Glutamatergic neuron (in vitro differentiated cells): Measurements from ENCODE around the gene LMNB1. TPM values are rescaled to one million over a fixed set of nuclear protein-coding genes. Genes with fewer than 3 reads are reported as not detected.
"Not testable (repeated sequence)": the region's sequence is repeated elsewhere in the genome, so short reads cannot be mapped to it uniquely, and the experiment has no call there.

Experiments used
- DNase-seq: peaks from one replicate; pipeline ENCODE4 v3.0.0; 2022
- H3K27ac Mint-ChIP-seq: one replicate; pipeline ENCODE4 v1.8.0; 2020; ENCODE audit warnings: mild to moderate bottlenecking, mixed read lengths, inconsistent platforms; ENCODE audit not compliant: unreplicated experiment
- H3K27me3 Mint-ChIP-seq: one replicate; pipeline ENCODE4 v1.8.0; 2020; ENCODE audit warnings: mild to moderate bottlenecking, moderate library complexity, mixed read lengths, inconsistent platforms; ENCODE audit not compliant: unreplicated experiment
- H3K36me3 Mint-ChIP-seq: one replicate; pipeline ENCODE4 v1.8.0; 2020; ENCODE audit warnings: mild to moderate bottlenecking, mixed read lengths, inconsistent platforms; ENCODE audit not compliant: unreplicated experiment
- H3K4me1 Mint-ChIP-seq: one replicate; pipeline ENCODE4 v1.8.0; 2020; ENCODE audit warnings: mild to moderate bottlenecking, low read depth, mixed read lengths, inconsistent platforms; ENCODE audit not compliant: unreplicated experiment
- H3K4me3 Mint-ChIP-seq: one replicate; pipeline ENCODE4 v1.8.0; 2020; ENCODE audit warnings: mild to moderate bottlenecking, mixed read lengths, inconsistent platforms; ENCODE audit not compliant: unreplicated experiment
- H3K9me3 Mint-ChIP-seq: one replicate; pipeline ENCODE4 v1.8.0; 2020; ENCODE audit warnings: mild to moderate bottlenecking, moderate library complexity, mixed read lengths, inconsistent platforms; ENCODE audit not compliant: unreplicated experiment
- total RNA-seq: library from RNA; stranded (reverse); fragmentation: NEBNext Ultra II Directional; extraction: Animal tissue kit (Norgen Biotek cat#: 25700); gene quantifications from one replicate; pipeline ENCODE4 v1.2.1, GENCODE V29; 2021; ENCODE audit not compliant: unreplicated experiment
- TF ChIP-seq, protein P1 (sequence below): fragments of 200-600 bp; sonication (generic); IDR thresholded peaks from one replicate; pipeline ENCODE4 v1.5.0; 2021; ENCODE audit not compliant: partially characterized antibody, unreplicated experiment

LMNB1 gene
- total RNA-seq, 1 donor from 2014 or later, result 94.3 TPM

DNA sequence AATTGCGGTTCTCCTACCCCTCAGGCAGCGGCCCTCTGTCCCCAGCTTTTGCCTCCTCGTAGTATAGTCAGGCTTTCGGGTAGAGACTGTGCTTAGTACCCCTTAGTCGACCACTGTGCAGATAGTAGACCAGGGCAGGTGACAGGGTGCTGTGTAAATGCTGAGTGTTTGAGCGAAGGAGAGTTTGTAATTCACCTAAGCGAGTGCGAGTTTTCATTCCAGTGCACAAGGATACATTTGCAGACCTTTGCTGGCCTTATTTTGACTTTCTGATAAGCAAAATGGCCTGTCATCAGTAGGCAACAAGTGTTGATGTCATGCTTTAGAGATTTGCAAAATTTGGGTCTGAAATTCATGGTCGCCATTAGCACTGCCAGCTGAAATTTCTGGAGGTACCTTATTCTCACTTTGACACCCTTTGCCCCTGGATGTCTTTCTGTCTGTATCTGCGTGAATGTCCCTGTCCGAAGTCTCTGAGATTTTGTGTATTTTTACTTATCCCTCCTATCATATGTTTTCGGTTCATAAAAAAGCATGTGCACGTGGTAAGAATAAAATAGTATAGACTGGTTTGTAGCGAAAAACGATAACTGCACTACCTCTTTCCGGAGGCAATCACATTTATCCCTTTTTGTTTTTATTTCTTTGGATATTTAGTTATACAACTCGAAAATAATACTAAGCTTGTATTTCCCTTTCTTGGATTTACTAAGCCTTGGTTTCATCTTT is 1.9 kb downstream of the LMNB1 start:
- Mint-ChIP-seq H3K27ac (peak overlapping the region; percentile 90), H3K9me3 (peaks cover 12% of the 10 kb centered on the region), H3K36me3 (no peaks in the 10 kb centered on the region), H3K27me3 (peaks cover 13% of the 10 kb centered on the region), H3K4me1 (peaks cover 10% of the 10 kb centered on the region), H3K4me3 (peak overlapping the region; percentile 93)
- TF ChIP-seq, protein P1, sequence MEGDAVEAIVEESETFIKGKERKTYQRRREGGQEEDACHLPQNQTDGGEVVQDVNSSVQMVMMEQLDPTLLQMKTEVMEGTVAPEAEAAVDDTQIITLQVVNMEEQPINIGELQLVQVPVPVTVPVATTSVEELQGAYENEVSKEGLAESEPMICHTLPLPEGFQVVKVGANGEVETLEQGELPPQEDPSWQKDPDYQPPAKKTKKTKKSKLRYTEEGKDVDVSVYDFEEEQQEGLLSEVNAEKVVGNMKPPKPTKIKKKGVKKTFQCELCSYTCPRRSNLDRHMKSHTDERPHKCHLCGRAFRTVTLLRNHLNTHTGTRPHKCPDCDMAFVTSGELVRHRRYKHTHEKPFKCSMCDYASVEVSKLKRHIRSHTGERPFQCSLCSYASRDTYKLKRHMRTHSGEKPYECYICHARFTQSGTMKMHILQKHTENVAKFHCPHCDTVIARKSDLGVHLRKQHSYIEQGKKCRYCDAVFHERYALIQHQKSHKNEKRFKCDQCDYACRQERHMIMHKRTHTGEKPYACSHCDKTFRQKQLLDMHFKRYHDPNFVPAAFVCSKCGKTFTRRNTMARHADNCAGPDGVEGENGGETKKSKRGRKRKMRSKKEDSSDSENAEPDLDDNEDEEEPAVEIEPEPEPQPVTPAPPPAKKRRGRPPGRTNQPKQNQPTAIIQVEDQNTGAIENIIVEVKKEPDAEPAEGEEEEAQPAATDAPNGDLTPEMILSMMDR, result no peak
- DNase-seq, result no peak

DNA sequence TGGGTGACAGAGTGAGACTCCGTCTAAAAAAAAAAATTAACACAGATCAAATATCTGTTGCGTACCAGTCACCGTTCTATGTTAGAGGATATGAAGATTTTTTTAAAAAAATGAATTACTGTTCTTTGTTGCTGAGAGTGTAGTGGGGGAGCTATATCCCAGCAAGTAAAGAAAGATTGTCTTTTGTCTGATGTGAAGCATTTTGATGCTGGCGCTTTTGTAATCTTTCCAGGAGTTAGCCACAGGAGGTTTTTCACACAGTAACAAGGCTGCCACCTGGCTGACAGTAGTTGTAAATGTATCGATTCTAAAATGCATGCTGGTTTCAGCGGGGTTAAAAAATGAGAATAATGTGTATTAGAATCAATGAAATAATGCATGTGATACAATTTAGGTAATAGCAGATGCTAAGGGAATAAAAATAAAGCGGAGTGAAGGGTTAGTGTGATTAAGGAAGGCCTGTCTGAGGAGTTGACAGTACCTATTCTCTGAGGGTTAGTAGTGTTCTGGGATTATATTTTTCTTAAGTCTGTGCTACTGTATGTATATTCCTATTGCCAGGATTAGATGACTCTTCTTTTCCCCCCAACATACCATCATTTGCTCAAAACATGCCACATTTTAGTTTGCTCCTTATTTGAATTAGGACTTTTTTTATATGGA is 3.4 kb downstream of the LMNB1 start:
- no peaks in the 10 kb centered on the region for H3K36me3 Mint-ChIP-seq
- no peak for DNase-seq
- TF ChIP-seq, protein P1, result peak; percentile 55
- peaks cover 13% of the 10 kb centered on the region for H3K27me3 Mint-ChIP-seq
- peaks cover 10% of the 10 kb centered on the region for H3K4me1 Mint-ChIP-seq
- H3K27ac Mint-ChIP-seq, result peak overlapping the region; percentile 0
- peaks cover 12% of the 10 kb centered on the region for H3K9me3 Mint-ChIP-seq
- peak overlapping the region; percentile 93 for H3K4me3 Mint-ChIP-seq

DNA sequence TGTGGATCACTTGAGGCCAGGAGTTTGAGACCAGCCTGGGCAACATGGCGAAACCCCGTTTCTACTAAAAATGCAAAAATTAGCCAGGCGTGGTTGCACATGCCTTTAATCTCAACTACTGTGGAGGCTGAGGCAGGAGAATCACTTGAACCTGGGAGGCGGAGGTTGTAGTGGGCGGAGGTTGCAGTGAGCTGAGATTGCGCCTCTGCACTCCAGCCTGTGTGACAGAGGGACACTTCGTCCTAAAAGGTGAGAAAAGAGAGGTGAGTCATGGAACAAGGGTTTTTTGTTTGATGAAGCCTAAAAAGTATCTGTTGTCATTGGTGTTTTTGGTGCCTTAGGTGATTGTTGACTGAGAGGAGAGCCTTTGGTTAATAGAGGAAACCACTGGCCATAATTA is 11.5 kb downstream of the LMNB1 start:
- DNase-seq, H3K27me3 Mint-ChIP-seq, H3K27ac Mint-ChIP-seq, H3K4me1 Mint-ChIP-seq, H3K9me3 Mint-ChIP-seq, H3K4me3 Mint-ChIP-seq, H3K36me3 Mint-ChIP-seq: not testable (repeated sequence)

DNA sequence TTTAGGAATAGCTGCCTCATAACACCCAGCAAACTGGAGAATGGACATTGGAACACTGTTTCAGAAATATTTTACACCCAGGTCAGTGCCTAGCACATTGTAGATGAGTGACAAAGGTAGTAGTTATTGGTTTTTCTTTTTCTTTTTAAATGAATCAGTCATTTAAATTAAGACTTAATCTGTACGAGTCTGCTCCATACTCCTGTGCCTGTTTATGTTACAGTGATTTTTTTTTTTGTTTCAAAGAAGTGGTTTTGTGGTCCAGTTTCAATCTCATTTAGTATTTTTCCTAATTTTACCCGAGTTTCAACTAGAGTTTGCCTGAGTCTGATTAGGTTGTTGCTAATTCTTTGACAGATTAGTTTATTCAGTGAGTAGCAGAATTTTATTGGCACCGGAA is 16.2 kb downstream of the LMNB1 start:
- Mint-ChIP-seq H3K9me3 (no peaks in the 10 kb centered on the region), H3K36me3 (no peaks in the 10 kb centered on the region), H3K4me1 (peaks cover 7% of the 10 kb centered on the region), H3K4me3 (no peak overlapping the region), H3K27ac (no peak overlapping the region), H3K27me3 (peaks cover 2% of the 10 kb centered on the region)
- TF ChIP-seq, protein P1, result no peak
- DNase-seq, result no peak

DNA sequence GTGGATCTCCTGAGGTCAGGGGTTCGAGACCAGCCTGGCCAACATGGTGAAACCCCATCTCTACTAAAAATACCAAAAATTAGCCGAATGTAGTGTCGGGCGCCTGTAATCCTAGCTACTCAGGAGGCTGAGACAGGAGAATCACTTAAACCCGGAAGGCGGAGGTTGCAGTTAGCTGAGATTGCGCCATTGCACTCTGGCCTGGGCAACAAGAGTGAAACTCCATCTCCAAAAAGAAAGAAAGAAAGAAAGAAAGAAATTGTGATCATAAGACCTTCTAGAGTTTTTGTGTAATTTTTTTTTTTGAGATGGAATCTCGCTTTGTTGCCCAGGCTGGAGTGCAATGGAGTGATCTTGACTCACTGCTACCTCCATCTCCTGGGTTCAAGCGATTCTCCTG is 16.7 kb downstream of the LMNB1 start:
- H3K27ac Mint-ChIP-seq, H3K36me3 Mint-ChIP-seq, H3K4me3 Mint-ChIP-seq, H3K27me3 Mint-ChIP-seq, H3K4me1 Mint-ChIP-seq, DNase-seq, H3K9me3 Mint-ChIP-seq: not testable (repeated sequence)
